Endodermal cell (in vitro differentiated cells): Measurements from ENCODE around the gene SLC40A1. TPM values are rescaled to one million over a fixed set of nuclear protein-coding genes. Genes with fewer than 3 reads are reported as not detected.

Experiments
- DNase-seq: peaks from one replicate; pipeline ENCODE4 v3.0.0-alpha.2; 2017
- H3K27ac ChIP-seq: 2 replicates; pipeline ENCODE4 v1.5.1; 2013; ENCODE audit warnings: mild to moderate bottlenecking, low read depth, low read length, moderate library complexity
- H3K27me3 ChIP-seq: 2 replicates; pipeline ENCODE4 v1.6.1; 2013; ENCODE audit warnings: mild to moderate bottlenecking, low read length, moderate library complexity; ENCODE audit not compliant: insufficient read depth, control insufficient read depth, poor library complexity, severe bottlenecking
- H3K36me3 ChIP-seq: 2 replicates; pipeline ENCODE4 v1.7.0; 2013; ENCODE audit warnings: mild to moderate bottlenecking, low read length, moderate library complexity; ENCODE audit not compliant: control insufficient read depth, insufficient read depth
- H3K4me1 ChIP-seq: one replicate; pipeline ENCODE4 v1.7.0; 2013; ENCODE audit warnings: low read length; ENCODE audit not compliant: control insufficient read depth, insufficient read depth
- H3K4me3 ChIP-seq: 2 replicates; pipeline ENCODE4 v1.5.1; 2013; ENCODE audit warnings: mild to moderate bottlenecking, low read length, moderate library complexity
- H3K9ac ChIP-seq: 2 replicates; pipeline ENCODE4 v1.6.1; 2013; ENCODE audit warnings: mild to moderate bottlenecking, low read length, moderate library complexity; ENCODE audit not compliant: poor library complexity, severe bottlenecking; ENCODE audit errors: extremely low read depth
- H3K9me3 ChIP-seq: 2 replicates; pipeline ENCODE4 v1.6.1; 2013; ENCODE audit warnings: mild to moderate bottlenecking, low read length, moderate library complexity; ENCODE audit not compliant: control insufficient read depth
- H3K27ac Mint-ChIP-seq: 2 replicates; pipeline ENCODE4 v1.8.0; 2020; ENCODE audit warnings: mixed read lengths
- H3K27me3 Mint-ChIP-seq: 2 replicates; pipeline ENCODE4 v1.8.0; 2021; ENCODE audit warnings: mild to moderate bottlenecking, mixed read lengths; ENCODE audit not compliant: insufficient read depth
- H3K36me3 Mint-ChIP-seq: 2 replicates; pipeline ENCODE4 v1.8.0; 2020; ENCODE audit warnings: low read depth, mixed read lengths
- H3K4me1 Mint-ChIP-seq: 2 replicates; pipeline ENCODE4 v1.8.0; 2020; ENCODE audit warnings: mixed read lengths
- H3K4me3 Mint-ChIP-seq: 2 replicates; pipeline ENCODE4 v1.8.0; 2020; ENCODE audit warnings: mild to moderate bottlenecking, moderate library complexity, mixed read lengths
- H3K9me3 Mint-ChIP-seq: 2 replicates; pipeline ENCODE4 v1.8.0; 2020; ENCODE audit warnings: mild to moderate bottlenecking, mixed read lengths
- WGBS, 2 experiments: methylation state at CpG; one replicate each; pipeline versions ENCODE4 v1.1.5 to v1.1.7; 2013; ENCODE audit warnings: missing lambda C conversion rate in 2 of 2, mixed read lengths in 1 of 2; ENCODE audit not compliant: insufficient coverage in 1 of 2, insufficient read length in 1 of 2; 5-methylcytosine and 5-hydroxymethylcytosine counted together
- total RNA-seq, 2 donors: library from RNA; stranded (reverse); fragmentation: NEBNext Ultra II Directional in 1 of 2; extraction: Animal tissue kit (Norgen Biotek cat#: 25700) in 1 of 2; gene quantifications; 2 replicates in 1 of 2; 3 replicates in 1 of 2; pipeline ENCODE4 v1.2.1, GENCODE V29; 2021
- TF ChIP-seq, protein P1 (sequence below): fragments of 200-600 bp; sonication (generic); conservative IDR thresholded peaks from 2 replicates; pipeline ENCODE4 v1.5.0; 2021; ENCODE audit warnings: antibody characterized with exemption, mild to moderate bottlenecking

Gene SLC40A1
- total RNA-seq, 2 donors from 2014 or later = 74.1 to 96.8 TPM

DNA sequence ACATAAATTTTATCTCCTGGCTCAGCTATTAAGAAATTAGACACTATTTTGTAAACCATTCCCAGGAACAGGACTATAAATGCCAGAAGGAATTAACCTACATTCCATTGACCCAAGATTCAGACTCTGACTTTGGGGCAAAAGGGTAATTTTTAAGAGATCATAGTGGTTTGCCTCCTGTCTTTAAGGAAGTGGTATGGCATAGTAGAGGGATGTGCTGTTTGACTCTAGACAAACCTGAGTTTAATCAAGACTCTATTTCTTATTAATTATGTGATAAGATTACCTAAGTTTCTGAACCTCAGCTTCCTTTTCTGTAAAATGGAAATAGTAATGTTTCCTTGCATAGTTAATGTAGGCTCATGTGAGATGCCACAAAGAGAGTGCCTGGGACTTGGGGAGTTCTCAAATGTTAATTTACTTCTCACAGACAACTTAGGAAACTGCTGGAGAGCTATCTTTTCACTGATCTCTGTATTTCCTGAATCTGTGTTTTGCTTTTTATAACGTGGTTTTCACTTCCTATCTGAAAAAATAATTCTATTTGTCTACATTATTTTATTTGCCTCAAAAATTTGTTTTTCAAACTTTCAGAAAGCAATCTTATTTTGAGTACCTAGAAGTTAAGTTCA is 11.9 kb upstream of the SLC40A1 start:
- H3K9ac ChIP-seq = no peak overlapping the region
- DNase-seq = no peak
- H3K27me3 ChIP-seq = no peaks in the 10 kb centered on the region
- H3K36me3 ChIP-seq = no peaks in the 10 kb centered on the region
- Mint-ChIP-seq H3K4me3 (no peak overlapping the region), H3K27ac (no peak overlapping the region), H3K36me3 (no peaks in the 10 kb centered on the region), H3K4me1 (peaks cover 14% of the 10 kb centered on the region), H3K27me3 (no peaks in the 10 kb centered on the region), H3K9me3 (no peaks in the 10 kb centered on the region)
- no peak overlapping the region for H3K4me3 ChIP-seq
- H3K9me3 ChIP-seq = no peaks in the 10 kb centered on the region
- H3K4me1 ChIP-seq = no peaks in the 10 kb centered on the region
- H3K27ac ChIP-seq = no peak overlapping the region
- TF ChIP-seq, protein P1, sequence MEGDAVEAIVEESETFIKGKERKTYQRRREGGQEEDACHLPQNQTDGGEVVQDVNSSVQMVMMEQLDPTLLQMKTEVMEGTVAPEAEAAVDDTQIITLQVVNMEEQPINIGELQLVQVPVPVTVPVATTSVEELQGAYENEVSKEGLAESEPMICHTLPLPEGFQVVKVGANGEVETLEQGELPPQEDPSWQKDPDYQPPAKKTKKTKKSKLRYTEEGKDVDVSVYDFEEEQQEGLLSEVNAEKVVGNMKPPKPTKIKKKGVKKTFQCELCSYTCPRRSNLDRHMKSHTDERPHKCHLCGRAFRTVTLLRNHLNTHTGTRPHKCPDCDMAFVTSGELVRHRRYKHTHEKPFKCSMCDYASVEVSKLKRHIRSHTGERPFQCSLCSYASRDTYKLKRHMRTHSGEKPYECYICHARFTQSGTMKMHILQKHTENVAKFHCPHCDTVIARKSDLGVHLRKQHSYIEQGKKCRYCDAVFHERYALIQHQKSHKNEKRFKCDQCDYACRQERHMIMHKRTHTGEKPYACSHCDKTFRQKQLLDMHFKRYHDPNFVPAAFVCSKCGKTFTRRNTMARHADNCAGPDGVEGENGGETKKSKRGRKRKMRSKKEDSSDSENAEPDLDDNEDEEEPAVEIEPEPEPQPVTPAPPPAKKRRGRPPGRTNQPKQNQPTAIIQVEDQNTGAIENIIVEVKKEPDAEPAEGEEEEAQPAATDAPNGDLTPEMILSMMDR = peak; percentile 36
- WGBS, 2 experiments = 17 to 67% methylated on average over 1 of the region's 1 CpG

DNA sequence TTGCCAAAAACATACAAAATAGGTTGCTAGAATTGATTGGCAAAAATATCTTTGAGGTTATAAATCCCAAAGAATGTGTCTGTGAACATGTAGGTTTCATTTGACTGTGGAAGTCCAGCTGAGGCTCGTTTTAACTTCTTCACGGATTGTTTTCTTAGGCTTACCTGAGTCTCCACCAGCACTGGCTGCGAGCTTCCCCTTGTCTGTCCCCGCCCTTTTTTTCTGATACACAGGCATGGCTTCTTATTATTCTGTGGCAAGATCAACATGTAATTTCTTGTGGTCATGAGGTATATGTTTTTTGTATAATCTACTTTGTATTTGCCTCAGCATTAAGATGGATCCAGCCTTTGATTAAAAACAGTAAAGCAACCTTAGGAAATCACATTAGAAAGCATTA is 7.2 kb upstream of the SLC40A1 start:
- TF ChIP-seq, protein P1 = no peak
- no peaks in the 10 kb centered on the region for H3K9me3 Mint-ChIP-seq
- H3K4me1 ChIP-seq = no peaks in the 10 kb centered on the region
- H3K27me3 ChIP-seq = peaks cover 21% of the 10 kb centered on the region
- H3K9ac ChIP-seq = no peak overlapping the region
- no peak for DNase-seq
- no peaks in the 10 kb centered on the region for H3K36me3 ChIP-seq
- H3K4me3 ChIP-seq = no peak overlapping the region
- H3K27me3 Mint-ChIP-seq = peaks cover 22% of the 10 kb centered on the region
- peaks cover 20% of the 10 kb centered on the region for H3K4me1 Mint-ChIP-seq
- 92 to 100% methylated on average over 2 to 4 of the region's 4 CpGs for WGBS, 2 experiments
- no peaks in the 10 kb centered on the region for H3K9me3 ChIP-seq
- H3K4me3 Mint-ChIP-seq = no peak overlapping the region
- H3K36me3 Mint-ChIP-seq = no peaks in the 10 kb centered on the region
- H3K27ac Mint-ChIP-seq = no peak overlapping the region
- no peak overlapping the region for H3K27ac ChIP-seq

DNA sequence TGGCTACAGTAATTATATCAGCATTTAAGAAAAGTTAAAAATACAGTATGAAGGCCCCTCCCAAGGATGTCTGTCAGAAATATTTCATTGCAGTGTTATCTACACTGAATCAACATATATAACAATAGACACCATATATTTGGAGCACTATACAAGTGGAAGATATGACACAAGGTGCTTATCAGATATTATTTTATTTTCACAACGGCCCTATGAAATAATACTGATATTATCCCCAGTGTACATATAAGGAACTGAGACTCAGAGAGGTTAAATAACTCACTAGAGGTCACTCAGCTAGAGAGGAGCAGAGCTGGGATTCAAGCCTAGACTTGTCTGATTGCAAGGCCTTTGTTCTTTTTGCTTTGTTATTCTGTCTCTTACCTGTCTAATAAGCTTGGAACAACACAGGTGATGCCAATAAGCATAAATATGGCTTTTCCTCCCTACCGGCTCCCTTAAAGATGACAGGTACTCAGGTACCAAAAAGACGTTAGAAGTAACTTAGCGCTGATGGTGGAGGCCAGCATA is 4.7 kb upstream of the SLC40A1 start:
- Mint-ChIP-seq H3K9me3 (no peaks in the 10 kb centered on the region), H3K27me3 (peaks cover 38% of the 10 kb centered on the region), H3K36me3 (no peaks in the 10 kb centered on the region), H3K27ac (no peak overlapping the region), H3K4me1 (peaks cover 31% of the 10 kb centered on the region), H3K4me3 (no peak overlapping the region)
- Histone ChIP-seq H3K4me1 (peaks cover 3% of the 10 kb centered on the region), H3K9ac (no peak overlapping the region), H3K27ac (no peak overlapping the region), H3K9me3 (no peaks in the 10 kb centered on the region), H3K27me3 (peaks cover 32% of the 10 kb centered on the region), H3K4me3 (no peak overlapping the region), H3K36me3 (no peaks in the 10 kb centered on the region)
- TF ChIP-seq, protein P1 = no peak
- DNase-seq = no peak
- 88 to 89% methylated on average over 3 to 4 of the region's 4 CpGs for WGBS, 2 experiments
